ENCODE data around the gene PUM1. TPM values are rescaled to one million over a fixed set of nuclear protein-coding genes. Genes with fewer than 3 reads are reported as not detected.

PUM1 gene
- total RNA-seq, 2 donors from 2014 or later = 80.3 to 120 TPM

DNA sequence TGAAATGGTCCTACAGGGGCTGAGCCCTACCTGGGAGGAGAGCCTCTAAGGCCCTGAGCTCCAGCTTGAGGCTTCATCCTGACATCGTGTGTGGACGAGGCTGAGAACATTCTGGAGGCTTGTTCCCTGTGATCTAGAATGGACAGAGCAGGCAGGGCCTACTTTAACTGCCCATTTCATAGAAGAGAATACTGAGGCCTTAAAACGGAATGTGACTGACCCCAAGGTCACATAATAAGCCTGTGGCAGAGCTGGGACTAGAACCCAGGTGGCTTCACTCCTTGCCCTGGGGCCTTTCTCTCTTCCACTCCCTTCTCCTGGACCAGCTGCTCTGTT is 151.0 kb downstream of the PUM1 start:
- no peak for TF ChIP-seq POLR2AphosphoS5 (IDR thresholded peaks at IDR 0.05)
- no peak for TF ChIP-seq POLR2A (IDR thresholded peaks at IDR 0.05)
- TF ChIP-seq, protein P1, sequence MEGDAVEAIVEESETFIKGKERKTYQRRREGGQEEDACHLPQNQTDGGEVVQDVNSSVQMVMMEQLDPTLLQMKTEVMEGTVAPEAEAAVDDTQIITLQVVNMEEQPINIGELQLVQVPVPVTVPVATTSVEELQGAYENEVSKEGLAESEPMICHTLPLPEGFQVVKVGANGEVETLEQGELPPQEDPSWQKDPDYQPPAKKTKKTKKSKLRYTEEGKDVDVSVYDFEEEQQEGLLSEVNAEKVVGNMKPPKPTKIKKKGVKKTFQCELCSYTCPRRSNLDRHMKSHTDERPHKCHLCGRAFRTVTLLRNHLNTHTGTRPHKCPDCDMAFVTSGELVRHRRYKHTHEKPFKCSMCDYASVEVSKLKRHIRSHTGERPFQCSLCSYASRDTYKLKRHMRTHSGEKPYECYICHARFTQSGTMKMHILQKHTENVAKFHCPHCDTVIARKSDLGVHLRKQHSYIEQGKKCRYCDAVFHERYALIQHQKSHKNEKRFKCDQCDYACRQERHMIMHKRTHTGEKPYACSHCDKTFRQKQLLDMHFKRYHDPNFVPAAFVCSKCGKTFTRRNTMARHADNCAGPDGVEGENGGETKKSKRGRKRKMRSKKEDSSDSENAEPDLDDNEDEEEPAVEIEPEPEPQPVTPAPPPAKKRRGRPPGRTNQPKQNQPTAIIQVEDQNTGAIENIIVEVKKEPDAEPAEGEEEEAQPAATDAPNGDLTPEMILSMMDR (IDR thresholded peaks at IDR 0.05) = no peak
- Histone ChIP-seq H3K27me3 (replicated peaks; ENCODE audit: insufficient read depth) (no peaks in the 10 kb centered on the region), H3K27ac (no peak overlapping the region), H3K4me3 (no peak overlapping the region), H3K4me1 (replicated peaks) (no peaks in the 10 kb centered on the region), H3K36me3 (no peaks in the 10 kb centered on the region), H3K9me3 (no peaks in the 10 kb centered on the region)
- intact Hi-C loops (cut with DNase I) = loop anchor here (5.0 kb wide), 1 partner anchor 57 kb away; no protein-coding TSS in a partner anchor
- DNase-seq (ENCODE audit: low spot score) = no peak
- WGBS = 88% methylated on average over 3 of the region's 3 CpGs

GRCh38 chr1:30912913-30913652 is 152.4 kb downstream of the PUM1 start:
- Histone ChIP-seq H3K27ac (no peak overlapping the region), H3K4me1 (replicated peaks) (no peaks in the 10 kb centered on the region), H3K27me3 (replicated peaks; ENCODE audit: insufficient read depth) (no peaks in the 10 kb centered on the region), H3K4me3 (no peak overlapping the region), H3K9me3 (no peaks in the 10 kb centered on the region), H3K36me3 (no peaks in the 10 kb centered on the region)
- intact Hi-C loops (cut with DNase I) = loop anchor here (2.0 to 5.0 kb wide), 2 partner anchors 56 to 112 kb away; no protein-coding TSS in a partner anchor
- 74% methylated on average over 10 of the region's 10 CpGs for WGBS
- TF ChIP-seq, protein P1 (IDR thresholded peaks at IDR 0.05) = no peak
- TF ChIP-seq POLR2A (IDR thresholded peaks at IDR 0.05) (no peak), POLR2AphosphoS5 (IDR thresholded peaks at IDR 0.05) (no peak)
- DNase-seq (ENCODE audit: low spot score) = no peak

GRCh38 chr1:30912224-30912623 is 153.3 kb downstream of the PUM1 start:
- Histone ChIP-seq H3K27ac (no peak overlapping the region), H3K27me3 (replicated peaks; ENCODE audit: insufficient read depth) (no peaks in the 10 kb centered on the region), H3K4me1 (replicated peaks) (no peaks in the 10 kb centered on the region), H3K36me3 (no peaks in the 10 kb centered on the region), H3K4me3 (no peak overlapping the region), H3K9me3 (no peaks in the 10 kb centered on the region)
- TF ChIP-seq, protein P1 (IDR thresholded peaks at IDR 0.05) = no peak
- no peak for TF ChIP-seq POLR2A (IDR thresholded peaks at IDR 0.05)
- no peak for TF ChIP-seq POLR2AphosphoS5 (IDR thresholded peaks at IDR 0.05)
- WGBS = 83% methylated on average over 6 of the region's 6 CpGs
- DNase-seq (ENCODE audit: low spot score) = no peak
- intact Hi-C loops (cut with DNase I) = loop anchor here (2.0 to 5.0 kb wide), 2 partner anchors 55 to 111 kb away; no protein-coding TSS in a partner anchor

DNA sequence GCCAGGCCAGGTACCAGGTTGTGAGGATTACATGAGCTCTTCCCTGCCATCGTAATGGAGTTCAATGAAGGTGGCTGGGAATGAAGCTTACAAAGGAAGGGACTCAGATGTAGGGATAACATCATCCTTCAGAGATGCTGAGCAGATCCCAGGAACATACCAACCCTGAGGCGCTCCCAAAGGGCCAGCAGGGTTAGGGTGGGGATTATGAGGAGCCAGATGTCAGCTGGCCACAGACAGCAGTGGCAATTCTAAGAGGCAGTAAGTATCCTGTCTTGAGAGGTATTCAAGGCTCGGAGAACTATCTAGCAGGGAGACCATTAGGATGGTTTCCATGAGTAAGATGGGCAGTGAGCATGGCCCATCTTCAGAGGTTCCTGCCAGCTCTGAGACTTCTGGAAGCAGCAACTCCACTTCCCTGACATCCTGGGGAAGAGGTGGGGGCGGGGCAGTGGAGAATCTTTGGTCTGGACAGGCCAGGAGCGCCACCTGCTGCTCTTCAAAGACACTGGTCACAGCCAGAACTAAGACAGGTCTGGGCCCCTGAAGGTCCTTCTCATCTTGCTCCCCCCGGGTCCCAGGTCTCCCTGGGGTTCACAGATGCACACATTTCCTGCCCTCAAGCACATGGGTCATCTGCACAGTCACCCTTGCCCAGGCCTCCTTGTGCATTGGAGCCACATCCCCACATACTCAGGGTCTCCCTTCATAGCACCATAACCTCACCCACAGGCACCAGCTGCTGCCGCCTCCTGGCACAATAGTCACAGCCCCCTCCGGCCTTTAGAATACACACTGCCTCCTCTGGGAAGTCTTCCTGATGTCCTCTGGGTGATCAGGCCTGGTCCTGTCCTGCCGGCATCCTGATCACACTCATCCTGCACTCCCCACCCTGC is 154.2 kb downstream of the PUM1 start:
- no peaks in the 10 kb centered on the region for H3K9me3 ChIP-seq
- 40% methylated on average over 9 of the region's 9 CpGs for WGBS
- H3K27me3 ChIP-seq (replicated peaks; ENCODE audit: insufficient read depth) = no peaks in the 10 kb centered on the region
- H3K36me3 ChIP-seq = no peaks in the 10 kb centered on the region
- H3K27ac ChIP-seq = no peak overlapping the region
- DNase-seq (ENCODE audit: low spot score) = peak; percentile 87
- intact Hi-C loops (cut with DNase I) = loop anchor here (1.0 to 5.0 kb wide), 2 partner anchors 54 to 129 kb away; no protein-coding TSS in a partner anchor
- no peaks in the 10 kb centered on the region for H3K4me1 ChIP-seq (replicated peaks)
- TF ChIP-seq POLR2A (IDR thresholded peaks at IDR 0.05) (no peak), POLR2AphosphoS5 (IDR thresholded peaks at IDR 0.05) (peak; percentile 76)
- TF ChIP-seq, protein P1 (IDR thresholded peaks at IDR 0.05) = peak; percentile 49 to 95 (median 90)
- H3K4me3 ChIP-seq = no peak overlapping the region

Measured in prostate gland (tissue), 2 donors.